HepG2 (cell line): ENCODE data around the gene GREM2. TPM values are rescaled to one million over a fixed set of nuclear protein-coding genes. Genes with fewer than 3 reads are reported as not detected.
A peak's percentile ranks its signal among the peaks of the same experiment; 100 is the strongest.

Source experiments
- ASH2L ChIP-seq: fragments of 300-600, 200-600 bp; sonication (generic); IDR thresholded peaks from 2 replicates; pipeline ENCODE4 v1.7.0; 2017; ENCODE audit warnings: low read depth, mild to moderate bottlenecking, moderate library complexity, mixed read lengths, low read length; ENCODE audit not compliant: insufficient read length
- ATM ChIP-seq: fragments of 450-650 bp; IDR thresholded peaks from 2 replicates; pipeline ENCODE4 v1.7.1; 2017; ENCODE audit warnings: mild to moderate bottlenecking, borderline replicate concordance
- ATRX ChIP-seq: sonication (generic); formaldehyde crosslinking; IDR thresholded peaks from 2 replicates; pipeline ENCODE4 v1.4.0; 2020; ENCODE audit warnings: missing genetic modification reagents, borderline replicate concordance
- CCDC6 ChIP-seq: sonication (generic); formaldehyde crosslinking; IDR thresholded peaks from 2 replicates; pipeline ENCODE4 v1.8.1; 2022; ENCODE audit warnings: mild to moderate bottlenecking, missing genetic modification reagents, moderate library complexity
- CREB1 ChIP-seq, 2 experiments: fragments of 450-650 bp in 1 of 2; IDR thresholded peaks; 2 replicates each; pipeline ENCODE4 v1.6.1; 2016 to 2017; ENCODE audit warnings: control low read depth in 1 of 2, mild to moderate bottlenecking in 1 of 2, missing compliant biosample characterization in 1 of 2, missing genetic modification characterization in 1 of 2
- FOXA3 ChIP-seq: IDR thresholded peaks from 2 replicates; pipeline ENCODE4 v1.6.1; 2016; ENCODE audit warnings: missing genetic modification reagents, missing compliant biosample characterization
- FOXK1 ChIP-seq: sonication (generic); formaldehyde crosslinking; IDR thresholded peaks from 2 replicates; pipeline ENCODE4 v1.4.0; 2020; ENCODE audit warnings: low read depth, missing genetic modification reagents, borderline replicate concordance
- KDM5A ChIP-seq: fragments of 200-600 bp; sonication (generic); IDR thresholded peaks from 2 replicates; pipeline ENCODE4 v1.7.0; 2018; ENCODE audit warnings: antibody characterized with exemption, mild to moderate bottlenecking, low read length, borderline replicate concordance
- KDM5B ChIP-seq: sonication (generic); formaldehyde crosslinking; IDR thresholded peaks from 2 replicates; pipeline ENCODE4 v1.4.0; 2020; ENCODE audit warnings: missing genetic modification reagents, mild to moderate bottlenecking, borderline replicate concordance
- NFAT5 ChIP-seq: sonication (generic); formaldehyde crosslinking; IDR thresholded peaks from 2 replicates; pipeline ENCODE4 v1.4.0; 2020; ENCODE audit warnings: missing genetic modification reagents
- RFXANK ChIP-seq: IDR thresholded peaks from 2 replicates; pipeline ENCODE4 v1.6.1; 2016
- U2AF2 ChIP-seq: fragments of 200-400 bp; formaldehyde crosslinking; IDR thresholded peaks from 2 replicates; pipeline ENCODE4 v1.6.1; 2017; ENCODE audit warnings: low read depth, mild to moderate bottlenecking, low read length
- ZBTB1 ChIP-seq: sonication (generic); formaldehyde crosslinking; IDR thresholded peaks from 2 replicates; pipeline ENCODE4 v1.4.0; 2020; ENCODE audit warnings: missing genetic modification reagents, borderline replicate concordance
- ZIK1 ChIP-seq: sonication (generic); formaldehyde crosslinking; IDR thresholded peaks from 2 replicates; pipeline ENCODE4 v1.5.0; 2020; ENCODE audit warnings: mild to moderate bottlenecking, low read depth, missing genetic modification reagents, borderline replicate concordance
- ZMAT3 ChIP-seq: sonication (generic); formaldehyde crosslinking; conservative IDR thresholded peaks from 2 replicates; pipeline ENCODE4 v1.7.0; 2021; ENCODE audit warnings: missing genetic modification reagents
- ZMYM4 ChIP-seq: sonication (generic); formaldehyde crosslinking; IDR thresholded peaks from 2 replicates; pipeline ENCODE4 v1.8.1; 2023; ENCODE audit warnings: mild to moderate bottlenecking, missing genetic modification reagents
- ZNF281 ChIP-seq: sonication (generic); formaldehyde crosslinking; IDR thresholded peaks from 2 replicates; pipeline ENCODE4 v1.4.0; 2020; ENCODE audit warnings: missing genetic modification reagents, borderline replicate concordance
- ZNF441 ChIP-seq: sonication (generic); formaldehyde crosslinking; IDR thresholded peaks from 2 replicates; pipeline ENCODE4 v1.7.0; 2021; ENCODE audit warnings: missing genetic modification reagents, borderline replicate concordance
- ZNF558 ChIP-seq: sonication (generic); formaldehyde crosslinking; IDR thresholded peaks from 2 replicates; pipeline ENCODE4 v1.9.0; 2022; ENCODE audit warnings: mild to moderate bottlenecking, missing genetic modification reagents, borderline replicate concordance
- ZNF784 ChIP-seq: sonication (generic); formaldehyde crosslinking; IDR thresholded peaks from 2 replicates; pipeline ENCODE4 v1.5.1; 2020; ENCODE audit warnings: missing genetic modification reagents, mild to moderate bottlenecking, borderline replicate concordance
- ZNF879 ChIP-seq: sonication (generic); formaldehyde crosslinking; IDR thresholded peaks from 2 replicates; pipeline ENCODE4 v1.8.1; 2023; ENCODE audit warnings: missing genetic modification reagents
- polyA plus RNA-seq, 8 experiments: library from polyadenylated mRNA; depleted of rRNA in 3 of 8; stranded (reverse) in 7 of 8; unstranded in 1 of 8; fragments of >200 nt; fragmentation: Illumina TruSeq in 4 of 8; extraction: Trizol in 4 of 8; gene quantifications; 2 replicates each; pipeline versions ENCODE4 v1.2.1 to v1.2.3, GENCODE V29; 2011 to 2016; ENCODE audit warnings: low read depth in 4 of 8, missing spikeins in 1 of 8, mixed read lengths in 1 of 8; ENCODE audit not compliant: insufficient read depth in 1 of 8
- total RNA-seq, 5 experiments: library from RNA; depleted of rRNA; stranded (reverse); fragments of >200 nt; fragmentation: Illumina TruSeq; extraction: Trizol; gene quantifications; 2 replicates each; pipeline ENCODE4 v1.2.3, GENCODE V29; 2016; ENCODE audit warnings: low read depth in 1 of 5

The GREM2 gene
- total and polyA plus RNA-seq, 2 of the 13 experiments (the other 11 are each of a cell fraction or from before 2014, with no cell fraction given), result 0.07 TPM; not detected in 1

- no peak for TF ChIP-seq NFAT5 (CRISPR knock-in tag)
- TF ChIP-seq ASH2L, result peak; percentile 14
- 0 out of 2 replicates have a peak, but pooled peaks have one; percentile 9 for TF ChIP-seq ZNF441 (CRISPR knock-in tag)
- no peak for TF ChIP-seq ZNF784 (CRISPR knock-in tag)
- TF ChIP-seq CREB1 (IDR thresholded peaks at IDR 0.05), result no peak
- TF ChIP-seq CREB1 (CRISPR knock-in tag; IDR thresholded peaks at IDR 0.05), result no peak
- 0 out of 2 replicates have a peak, but pooled peaks have one; percentile 4 for TF ChIP-seq ZMAT3
- no peak for TF ChIP-seq ZBTB1
- no peak for TF ChIP-seq ATM
- TF ChIP-seq ZNF879 (CRISPR knock-in tag), result no peak
- TF ChIP-seq ZMYM4 (CRISPR knock-in tag), result 0 out of 2 replicates have a peak, but pooled peaks have one; percentile 2
- TF ChIP-seq KDM5A, result no peak
- TF ChIP-seq CCDC6 (CRISPR knock-in tag), result no peak
- no peak for TF ChIP-seq U2AF2
- no peak for TF ChIP-seq ZNF281 (CRISPR knock-in tag)
- no peak for TF ChIP-seq FOXK1 (CRISPR knock-in tag)
- TF ChIP-seq RFXANK (CRISPR knock-in tag), result no peak
- no peak for TF ChIP-seq ZIK1 (CRISPR knock-in tag)
- TF ChIP-seq ZNF558 (CRISPR knock-in tag), result no peak
- no peak for TF ChIP-seq ATRX
- TF ChIP-seq KDM5B, result no peak
- 0 out of 2 replicates have a peak, but pooled peaks have one; percentile 8 for TF ChIP-seq FOXA3 (CRISPR knock-in tag)
Measured at GRCh38 chr1:240597153-240597745, 14.7 kb downstream of the GREM2 start (continued).
